Measurements from ENCODE around the gene CD28.
"Not testable (repeated sequence)": the region's sequence is repeated elsewhere in the genome, so short reads cannot be mapped to it uniquely, and the experiment has no call there.

Gene CD28

GRCh38 chr2:203743441-203743981, 37.1 kb downstream of the CD28 start:
- in situ Hi-C loops (cut with MboI; ENCODE audit: low sequenced_read_pairs), result no loop called here

- in situ Hi-C loops (cut with MboI; ENCODE audit: low sequenced_read_pairs), result no loop called here
These were observed 37.7 kb downstream of the CD28 start for GRCh38 chr2:203744091-203744490.

GRCh38 chr2:203745267-203745666, 38.8 kb downstream of the CD28 start:
- in situ Hi-C loops (cut with MboI; ENCODE audit: low sequenced_read_pairs), result no loop called here

GRCh38 chr2:203748331-203749126, 42.1 kb downstream of the CD28 start:
- in situ Hi-C loops (cut with MboI; ENCODE audit: low sequenced_read_pairs), result no loop called here

GRCh38 chr2:203750346-203751068, 44.1 kb downstream of the CD28 start:
- in situ Hi-C loops (cut with MboI; ENCODE audit: low sequenced_read_pairs), result no loop called here

GRCh38 chr2:203751685-203752271, 45.3 kb downstream of the CD28 start:
- in situ Hi-C loops (cut with MboI; ENCODE audit: low sequenced_read_pairs), result no loop called here

- in situ Hi-C loops (cut with MboI; ENCODE audit: low sequenced_read_pairs), result no loop called here
These were observed 49.7 kb downstream of the CD28 start for GRCh38 chr2:203756161-203756560.

- in situ Hi-C loops (cut with MboI; ENCODE audit: low sequenced_read_pairs), result no loop called here
These were observed 52.6 kb downstream of the CD28 start for GRCh38 chr2:203758841-203759689.

- in situ Hi-C loops (cut with MboI; ENCODE audit: low sequenced_read_pairs), result no loop called here
These were observed 53.4 kb downstream of the CD28 start for GRCh38 chr2:203759690-203760365.

GRCh38 chr2:203761121-203761520, 54.7 kb downstream of the CD28 start:
- in situ Hi-C loops (cut with MboI; ENCODE audit: low sequenced_read_pairs), result no loop called here

- in situ Hi-C loops (cut with MboI; ENCODE audit: low sequenced_read_pairs), result no loop called here
These were observed 57.0 kb downstream of the CD28 start for GRCh38 chr2:203763241-203763937.

- in situ Hi-C loops (cut with MboI; ENCODE audit: low sequenced_read_pairs), result no loop called here
These were observed 57.7 kb downstream of the CD28 start for GRCh38 chr2:203763938-203764664.

GRCh38 chr2:203772456-203773165, 66.2 kb downstream of the CD28 start:
- in situ Hi-C loops (cut with MboI; ENCODE audit: low sequenced_read_pairs), result no loop called here

GRCh38 chr2:203774760-203775159, 68.3 kb downstream of the CD28 start:
- in situ Hi-C loops (cut with MboI; ENCODE audit: low sequenced_read_pairs), result no loop called here

GRCh38 chr2:203775684-203776083, 69.2 kb downstream of the CD28 start:
- in situ Hi-C loops (cut with MboI; ENCODE audit: low sequenced_read_pairs), result no loop called here

GRCh38 chr2:203777030-203777429, 70.6 kb downstream of the CD28 start:
- in situ Hi-C loops (cut with MboI; ENCODE audit: low sequenced_read_pairs), result no loop called here

GRCh38 chr2:203779477-203780073, 73.1 kb downstream of the CD28 start:
- in situ Hi-C loops (cut with MboI; ENCODE audit: low sequenced_read_pairs), result not testable (repeated sequence)

- in situ Hi-C loops (cut with MboI; ENCODE audit: low sequenced_read_pairs), result no loop called here
These were observed 73.8 kb downstream of the CD28 start for GRCh38 chr2:203780231-203780630.
